ENCODE results near the gene BDP1. TPM values are rescaled to one million over a fixed set of nuclear protein-coding genes. Genes with fewer than 3 reads are reported as not detected.
"Not testable (repeated sequence)": the region's sequence is repeated elsewhere in the genome, so short reads cannot be mapped to it uniquely, and the experiment has no call there.

Gene BDP1
- total RNA-seq, 6 donors from 2014 or later, result 22.2 to 75.4 (median 31.1) TPM

DNA sequence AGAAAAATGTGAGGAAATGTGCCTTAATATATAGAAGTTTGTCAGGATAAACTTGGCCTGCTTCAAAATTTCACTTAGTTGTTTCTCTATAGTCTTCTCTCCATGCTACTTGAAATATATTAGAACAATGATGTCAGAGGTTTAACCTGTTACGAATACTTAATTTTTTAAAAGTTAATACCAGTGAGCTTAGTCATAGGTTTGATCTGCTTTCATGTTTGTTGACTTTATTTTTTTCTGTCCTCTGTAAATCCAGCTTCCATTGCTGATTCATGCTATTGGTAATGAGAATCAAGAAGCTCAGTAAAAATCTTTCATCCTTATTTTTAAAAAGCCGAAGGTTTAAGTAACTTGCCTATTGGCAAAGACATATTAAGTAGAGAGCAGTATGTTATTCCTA, 27.9 kb downstream of the BDP1 start:
- no peak overlapping the region for H3K27ac ChIP-seq

GRCh38 chr5:71492817-71493615, 37.6 kb downstream of the BDP1 start:
- DNase-seq, result no peak
- no peaks in the 10 kb centered on the region for H3K4me1 ChIP-seq
- 98 to 100% methylated on average over 5 of the region's 5 CpGs for WGBS, 2 donors

More for the DNA sequence above, 27.9 kb downstream of the BDP1 start:
- no peak for ATAC-seq (ENCODE audit: low FRiP score in 2 of 2)
- Histone ChIP-seq H3K27me3 (no peaks in the 10 kb centered on the region), H3K36me3 (peaks cover 11 to 78% (median 40%) of the 10 kb centered on the region in 4 donors), H3K4me3 (no peak overlapping the region), H3K9me3 (no peaks in the 10 kb centered on the region), H3K4me1 (peaks cover 7 to 11% (median 9%) of the 10 kb centered on the region in 4 donors)
- TF ChIP-seq, protein P1, sequence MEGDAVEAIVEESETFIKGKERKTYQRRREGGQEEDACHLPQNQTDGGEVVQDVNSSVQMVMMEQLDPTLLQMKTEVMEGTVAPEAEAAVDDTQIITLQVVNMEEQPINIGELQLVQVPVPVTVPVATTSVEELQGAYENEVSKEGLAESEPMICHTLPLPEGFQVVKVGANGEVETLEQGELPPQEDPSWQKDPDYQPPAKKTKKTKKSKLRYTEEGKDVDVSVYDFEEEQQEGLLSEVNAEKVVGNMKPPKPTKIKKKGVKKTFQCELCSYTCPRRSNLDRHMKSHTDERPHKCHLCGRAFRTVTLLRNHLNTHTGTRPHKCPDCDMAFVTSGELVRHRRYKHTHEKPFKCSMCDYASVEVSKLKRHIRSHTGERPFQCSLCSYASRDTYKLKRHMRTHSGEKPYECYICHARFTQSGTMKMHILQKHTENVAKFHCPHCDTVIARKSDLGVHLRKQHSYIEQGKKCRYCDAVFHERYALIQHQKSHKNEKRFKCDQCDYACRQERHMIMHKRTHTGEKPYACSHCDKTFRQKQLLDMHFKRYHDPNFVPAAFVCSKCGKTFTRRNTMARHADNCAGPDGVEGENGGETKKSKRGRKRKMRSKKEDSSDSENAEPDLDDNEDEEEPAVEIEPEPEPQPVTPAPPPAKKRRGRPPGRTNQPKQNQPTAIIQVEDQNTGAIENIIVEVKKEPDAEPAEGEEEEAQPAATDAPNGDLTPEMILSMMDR (IDR thresholded peaks at IDR 0.05), result no peak
- TF ChIP-seq POLR2AphosphoS5 (IDR thresholded peaks at IDR 0.05) (no peak), EP300 (IDR thresholded peaks at IDR 0.05) (no peak)
- WGBS, 2 donors, result 80 to 91% methylated on average over 2 of the region's 2 CpGs
- DNase-seq, result no peak

GRCh38 chr5:71494202-71494601, 38.8 kb downstream of the BDP1 start:
- H3K4me1 ChIP-seq; ATAC-seq (ENCODE audit: low FRiP score in 2 of 2); H3K4me3 ChIP-seq; H3K9me3 ChIP-seq; H3K27me3 ChIP-seq; H3K27ac ChIP-seq: not testable (repeated sequence)
- peak in 1 of 2 donors; percentile 67 for DNase-seq
- peaks cover 19 to 100% (median 61%) of the 10 kb centered on the region in 4 donors for H3K36me3 ChIP-seq
- 54 to 69% methylated on average over 4 of the region's 4 CpGs for WGBS, 2 donors

More at GRCh38 chr5:71492817-71493615, 37.6 kb downstream of the BDP1 start:
- peaks cover 28 to 98% (median 59%) of the 10 kb centered on the region in 4 donors for H3K36me3 ChIP-seq
- TF ChIP-seq, protein P1 (IDR thresholded peaks at IDR 0.05), result no peak
- TF ChIP-seq EP300 (IDR thresholded peaks at IDR 0.05) (no peak), POLR2A (IDR thresholded peaks at IDR 0.05) (no peak), POLR2AphosphoS5 (IDR thresholded peaks at IDR 0.05) (no peak)
- no peak overlapping the region for H3K27ac ChIP-seq
- H3K9me3 ChIP-seq, result no peaks in the 10 kb centered on the region
- no peak for ATAC-seq (ENCODE audit: low FRiP score in 2 of 2)
- no peak overlapping the region for H3K4me3 ChIP-seq
- H3K27me3 ChIP-seq, result no peaks in the 10 kb centered on the region

DNA sequence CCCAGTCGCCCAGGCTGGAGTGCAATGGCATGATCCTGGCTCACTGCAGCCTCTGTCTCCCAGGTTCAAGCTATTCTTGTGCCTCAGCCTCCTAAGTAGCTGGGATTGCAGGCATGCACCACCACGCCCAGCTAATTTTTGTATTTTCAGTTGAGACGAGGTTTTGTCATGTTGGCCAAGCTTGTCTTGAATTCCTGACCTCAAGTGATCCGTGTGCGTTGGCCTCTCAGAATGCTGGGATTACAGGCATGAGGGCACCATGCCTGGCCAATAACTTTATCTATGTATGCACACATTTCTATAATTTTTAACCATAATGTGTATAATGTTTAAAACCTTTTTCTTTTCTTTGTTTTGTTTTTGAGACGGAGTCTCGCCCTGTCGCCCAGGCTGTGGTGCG, 43.3 kb downstream of the BDP1 start:
- 93% methylated on average over 9 of the region's 9 CpGs for WGBS, 2 donors
- DNase-seq; H3K9me3 ChIP-seq; ATAC-seq (ENCODE audit: low FRiP score in 2 of 2); H3K27me3 ChIP-seq; H3K4me1 ChIP-seq; H3K4me3 ChIP-seq: not testable (repeated sequence)
- H3K27ac ChIP-seq, result peak overlapping the region in 2 of 4 donors; percentile 28 to 57
- peaks cover 19 to 96% (median 63%) of the 10 kb centered on the region in 4 donors for H3K36me3 ChIP-seq

DNA sequence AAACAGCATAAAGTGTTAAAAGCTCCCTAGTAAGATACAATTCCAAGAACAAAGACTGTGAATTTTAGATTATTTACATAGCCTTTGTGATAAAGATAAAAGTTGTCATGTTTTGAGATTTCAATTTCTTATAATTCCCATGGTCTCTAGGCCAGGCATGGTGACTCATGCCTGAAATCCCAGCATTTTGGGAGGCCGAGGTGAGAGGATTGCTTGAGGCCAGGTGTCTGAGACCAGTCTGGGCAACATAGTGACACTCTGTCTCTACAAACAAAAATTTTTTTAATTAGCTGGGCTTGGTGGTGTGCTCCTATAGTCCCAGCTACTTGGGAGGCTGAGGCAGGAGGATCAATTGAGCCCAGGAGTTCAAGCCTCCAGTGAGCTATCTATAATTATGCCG, 48.1 kb downstream of the BDP1 start:
- DNase-seq (no peak), ATAC-seq (ENCODE audit: low FRiP score in 2 of 2) (no peak)
- H3K27me3 ChIP-seq, result no peaks in the 10 kb centered on the region
- no peaks in the 10 kb centered on the region for H3K4me1 ChIP-seq
- H3K4me3 ChIP-seq, result no peak overlapping the region
- H3K9me3 ChIP-seq, result no peaks in the 10 kb centered on the region
- no peak overlapping the region for H3K27ac ChIP-seq
- H3K36me3 ChIP-seq, result peaks cover 15 to 96% (median 67%) of the 10 kb centered on the region in 4 donors
- TF ChIP-seq EP300 (IDR thresholded peaks at IDR 0.05) (no peak), POLR2AphosphoS5 (IDR thresholded peaks at IDR 0.05) (no peak), POLR2A (IDR thresholded peaks at IDR 0.05) (no peak)
- TF ChIP-seq, protein P1 (IDR thresholded peaks at IDR 0.05), result no peak
- 98 to 100% methylated on average over 2 of the region's 2 CpGs for WGBS, 2 donors

DNA sequence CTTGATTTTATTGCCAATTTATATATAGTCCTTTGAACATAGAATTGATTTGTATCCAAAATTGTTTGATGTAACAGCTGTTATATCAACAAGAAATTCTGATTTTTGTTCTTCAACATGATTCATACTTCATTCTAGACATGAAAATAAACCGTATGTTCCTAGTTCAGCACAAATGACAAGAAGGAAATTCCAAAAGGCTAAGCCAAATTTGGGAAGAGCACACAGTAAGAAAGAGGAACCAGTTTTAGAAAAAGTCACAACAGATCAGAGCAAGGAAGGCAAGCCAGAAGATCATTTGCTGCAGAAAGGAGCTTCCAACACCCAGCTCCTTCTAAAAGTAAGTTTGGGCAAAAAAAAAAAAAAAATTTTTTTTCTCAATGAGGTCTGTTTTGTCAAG, 66.7 kb downstream of the BDP1 start:
- H3K9me3 ChIP-seq, result no peaks in the 10 kb centered on the region
- H3K27ac ChIP-seq, result peak overlapping the region in 1 of 4 donors; percentile 3
- WGBS, 2 donors, result 73 to 81% methylated on average over 1 of the region's 1 CpG
- no peaks in the 10 kb centered on the region for H3K27me3 ChIP-seq
- H3K4me1 ChIP-seq, result no peaks in the 10 kb centered on the region
- ATAC-seq (ENCODE audit: low FRiP score in 2 of 2) (no peak), DNase-seq (no peak)
- no peak overlapping the region for H3K4me3 ChIP-seq
- peaks cover 22 to 76% (median 42%) of the 10 kb centered on the region in 4 donors for H3K36me3 ChIP-seq
- TF ChIP-seq POLR2AphosphoS5 (IDR thresholded peaks at IDR 0.05) (no peak), POLR2A (IDR thresholded peaks at IDR 0.05) (no peak), EP300 (IDR thresholded peaks at IDR 0.05) (no peak)
- TF ChIP-seq, protein P1 (IDR thresholded peaks at IDR 0.05), result no peak

DNA sequence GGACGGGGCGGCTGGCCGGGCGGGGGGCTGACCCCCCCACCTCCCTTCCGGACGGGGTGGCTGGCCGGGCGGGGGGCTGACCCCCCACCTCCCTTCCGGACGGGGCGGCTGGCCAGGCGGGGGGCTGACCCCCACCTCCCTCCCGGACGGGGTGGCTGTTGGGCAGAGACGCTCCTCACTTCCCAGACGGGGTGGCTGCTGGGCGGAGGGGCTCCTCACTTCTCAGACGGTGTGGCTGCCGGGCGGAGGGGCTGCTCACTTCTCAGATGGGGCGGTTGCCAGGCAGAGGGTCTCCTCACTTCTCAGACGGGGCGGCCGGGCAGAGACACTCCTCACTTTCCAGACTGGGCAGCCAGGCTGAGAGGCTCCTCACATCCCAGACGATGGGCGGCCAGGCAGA, 70.2 kb downstream of the BDP1 start:
- peak in 1 of 2 donors; percentile 59 for DNase-seq
- not testable (repeated sequence) for H3K4me3 ChIP-seq; H3K27ac ChIP-seq; H3K9me3 ChIP-seq; H3K4me1 ChIP-seq; H3K27me3 ChIP-seq; ATAC-seq (ENCODE audit: low FRiP score in 2 of 2)
- whole genome bisulfite sequencing, 2 donors, result 95 to 100% methylated on average over 1 to 9 of the region's 26 CpGs
- H3K36me3 ChIP-seq, result peaks cover 6 to 56% (median 28%) of the 10 kb centered on the region in 4 donors

Data from upper lobe of left lung (tissue), 6 donors.